H1 (cell line): ENCODE data around the gene NPR1. TPM values are rescaled to one million over a fixed set of nuclear protein-coding genes. Genes with fewer than 3 reads are reported as not detected.

Source experiments
- CTCF ChIA-PET: fragments of 300-600 bp; sonication (Branson Sonifier 250); formaldehyde crosslinking; loops from one replicate; lab custom pipeline; 2021; ENCODE audit not compliant: partially characterized antibody; lab: Charles Lee
- POLR2A ChIA-PET: fragments of 300-600 bp; sonication (Branson Sonifier 250); formaldehyde crosslinking; loops from one replicate; lab custom pipeline; 2021; ENCODE audit warnings: inconsistent platforms; ENCODE audit not compliant: partially characterized antibody; lab: Charles Lee
- DNase-seq, 2 experiments: peaks; one replicate each; pipeline versions ENCODE4 v3.0.0 to v3.0.0-alpha.2; 2010 to 2022; ENCODE audit warnings: low spot score in 2 of 2, low read depth in 1 of 2, mixed read lengths in 1 of 2
- FAIRE-seq: peaks from 2 replicates; lab custom pipeline; 2011; peaks lifted over from hg19 to GRCh38; lab: Jason Lieb, UNC
- H2AFZ ChIP-seq: 2 replicates; pipeline ENCODE4 v1.8.1; 2012; ENCODE audit warnings: low read length, inconsistent platforms
- H2AK5ac ChIP-seq: 2 replicates; pipeline ENCODE4 v1.6.1; 2013; ENCODE audit warnings: low read depth, low read length
- H2BK120ac ChIP-seq: replicated peaks from 2 replicates; pipeline ENCODE3; 2013; ENCODE audit warnings: low read depth, low read length, inconsistent platforms
- H2BK12ac ChIP-seq: 2 replicates; pipeline ENCODE4 v1.6.1; 2013; ENCODE audit warnings: low read depth, low read length
- H2BK15ac ChIP-seq: 2 replicates; pipeline ENCODE4 v1.6.1; 2013; ENCODE audit warnings: low read length
- H2BK20ac ChIP-seq: 2 replicates; pipeline ENCODE4 v1.6.1; 2013; ENCODE audit warnings: low read length
- H2BK5ac ChIP-seq: 2 replicates; pipeline ENCODE4 v1.6.1; 2013; ENCODE audit warnings: low read depth, low read length
- H3K14ac ChIP-seq: 2 replicates; pipeline ENCODE4 v1.6.1; 2013; ENCODE audit warnings: inconsistent platforms; ENCODE audit not compliant: insufficient read length
- H3K18ac ChIP-seq: 2 replicates; pipeline ENCODE4 v1.6.1; 2013; ENCODE audit warnings: low read length; ENCODE audit errors: extremely low read depth
- H3K23ac ChIP-seq: 2 replicates; pipeline ENCODE4 v1.6.1; 2013; ENCODE audit warnings: inconsistent platforms; ENCODE audit not compliant: insufficient read length
- H3K23me2 ChIP-seq: 2 replicates; pipeline ENCODE4 v1.6.1; 2013; ENCODE audit warnings: low read depth, low read length
- H3K27ac ChIP-seq: 2 replicates; pipeline ENCODE4 v1.6.1; 2011; ENCODE audit warnings: low read depth, low read length, inconsistent platforms
- H3K27me3 ChIP-seq, 4 experiments: replicated peaks in 1 of 4; 1 replicate in 1 of 4; 2 replicates in 3 of 4; pipeline versions ENCODE4 v1.6.1 to v1.8.1; 2011 to 2013; ENCODE audit warnings: low read length in 3 of 4, mild to moderate bottlenecking in 3 of 4, inconsistent platforms in 2 of 4, mixed read lengths in 2 of 4, moderate library complexity in 1 of 4; ENCODE audit not compliant: control insufficient read depth in 3 of 4, insufficient read depth in 3 of 4; ENCODE audit errors: extremely low read depth in 1 of 4
- H3K36me3 ChIP-seq, 4 experiments: 2 replicates each; pipeline versions ENCODE4 v1.6.1 to v1.8.1; 2011 to 2013; ENCODE audit warnings: mild to moderate bottlenecking in 4 of 4, low read length in 3 of 4, moderate library complexity in 2 of 4, control low read depth in 1 of 4, inconsistent platforms in 1 of 4; ENCODE audit not compliant: insufficient read depth in 4 of 4, control insufficient read depth in 2 of 4
- H3K4ac ChIP-seq: replicated peaks from 2 replicates; pipeline ENCODE3; 2013; ENCODE audit warnings: low read length, low read depth, mixed read lengths, inconsistent platforms; ENCODE audit not compliant: insufficient read length
- H3K4me1 ChIP-seq, 4 experiments: replicated peaks in 1 of 4; 1 replicate in 1 of 4; 2 replicates in 3 of 4; pipeline versions ENCODE4 v1.6.1 to v1.8.1; 2011 to 2013; ENCODE audit warnings: low read length in 3 of 4, inconsistent platforms in 2 of 4, mixed read lengths in 1 of 4; ENCODE audit not compliant: insufficient read depth in 4 of 4, control insufficient read depth in 3 of 4
- H3K4me2 ChIP-seq, 2 experiments: 2 replicates each; pipeline versions ENCODE4 v1.6.1 to v1.8.1; 2011 to 2013; ENCODE audit warnings: low read depth in 2 of 2, low read length in 2 of 2, control low read depth in 1 of 2, inconsistent platforms in 1 of 2, mild to moderate bottlenecking in 1 of 2; ENCODE audit not compliant: insufficient read depth in 1 of 2
- H3K4me3 ChIP-seq, 4 experiments: fragments of 200-600, 300-600 bp in 1 of 4; sonication (generic), shearing (Covaris generic), sonication (Bioruptor Twin) in 1 of 4; 2 replicates each; pipeline versions ENCODE4 v1.5.1 to v1.8.1; 2011 to 2016; ENCODE audit warnings: low read length in 4 of 4, low read depth in 3 of 4, control low read depth in 2 of 4, inconsistent platforms in 2 of 4, mild to moderate bottlenecking in 2 of 4, mixed read lengths in 1 of 4, moderate library complexity in 1 of 4; ENCODE audit not compliant: insufficient read depth in 2 of 4; ENCODE audit errors: extremely low read depth in 1 of 4
- H3K56ac ChIP-seq: replicated peaks from 2 replicates; pipeline ENCODE3; 2013; ENCODE audit warnings: low read depth, mild to moderate bottlenecking, mixed read lengths, low read length, inconsistent platforms; ENCODE audit not compliant: insufficient read length
- H3K79me1 ChIP-seq: 2 replicates; pipeline ENCODE4 v1.6.1; 2013; ENCODE audit warnings: low read depth, low read length, control low read depth
- H3K79me2 ChIP-seq, 2 experiments: 2 replicates each; pipeline versions ENCODE4 v1.6.1 to v1.8.1; 2012 to 2013; ENCODE audit warnings: low read length in 2 of 2, mild to moderate bottlenecking in 2 of 2, inconsistent platforms in 1 of 2; ENCODE audit not compliant: insufficient read depth in 2 of 2, control insufficient read depth in 1 of 2
- H3K9ac ChIP-seq, 4 experiments: replicated peaks in 1 of 4; 1 replicate in 1 of 4; 2 replicates in 3 of 4; pipeline versions ENCODE4 v1.6.1 to v1.8.1; 2011 to 2013; ENCODE audit warnings: low read depth in 3 of 4, low read length in 3 of 4, control low read depth in 2 of 4, mild to moderate bottlenecking in 2 of 4, moderate library complexity in 2 of 4, inconsistent platforms in 1 of 4; ENCODE audit errors: extremely low read depth in 1 of 4
- H3K9me3 ChIP-seq, 2 experiments: 2 replicates each; pipeline versions ENCODE4 v1.6.1 to v1.8.1; 2012 to 2013; ENCODE audit warnings: mild to moderate bottlenecking in 2 of 2, moderate library complexity in 2 of 2, control low read depth in 1 of 2, inconsistent platforms in 1 of 2, low read depth in 1 of 2, low read length in 1 of 2, mixed read lengths in 1 of 2; ENCODE audit not compliant: insufficient read depth in 2 of 2
- H4K20me1 ChIP-seq, 2 experiments: replicated peaks in 1 of 2; 2 replicates each; pipeline versions ENCODE3 to v1.8.1; 2011 to 2013; ENCODE audit warnings: inconsistent platforms in 2 of 2, low read length in 2 of 2, mild to moderate bottlenecking in 1 of 2; ENCODE audit not compliant: insufficient read depth in 2 of 2, control insufficient read depth in 1 of 2
- H4K5ac ChIP-seq: 2 replicates; pipeline ENCODE4 v1.6.1; 2013; ENCODE audit warnings: low read length, low read depth, mixed read lengths, inconsistent platforms; ENCODE audit not compliant: insufficient read length
- H4K8ac ChIP-seq: 2 replicates; pipeline ENCODE4 v1.8.0; 2013; ENCODE audit warnings: mild to moderate bottlenecking, moderate library complexity, low read length, inconsistent platforms; ENCODE audit not compliant: insufficient read depth; ENCODE audit errors: extremely low read depth
- H4K91ac ChIP-seq: replicated peaks from 2 replicates; pipeline ENCODE3; 2013; ENCODE audit warnings: low read length, mixed read lengths, inconsistent platforms; ENCODE audit not compliant: insufficient read length
- CBX8 ChIP-seq: fragments of 300-800, 300-1000 bp; sonication (generic); IDR thresholded peaks from 2 replicates; pipeline ENCODE4 v1.7.1; 2016; ENCODE audit warnings: low read depth, low read length, borderline replicate concordance
- HDAC6 ChIP-seq: IDR thresholded peaks from one replicate; pipeline ENCODE4 v1.7.1; 2012; ENCODE audit warnings: low read depth, mild to moderate bottlenecking, inconsistent platforms, low read length, moderate library complexity
- KDM1A ChIP-seq: fragments of 200-600, 300-600 bp; sonication (generic); IDR thresholded peaks from 2 replicates; pipeline ENCODE4 v1.7.1; 2016; ENCODE audit warnings: mild to moderate bottlenecking, low read length, borderline replicate concordance
- KDM4A ChIP-seq: IDR thresholded peaks from one replicate; pipeline ENCODE4 v1.7.1; 2012; ENCODE audit warnings: low read depth, mild to moderate bottlenecking, moderate library complexity, low read length, inconsistent platforms; ENCODE audit not compliant: severe bottlenecking
- NANOG ChIP-seq: IDR thresholded peaks from 2 replicates; pipeline ENCODE4 v1.6.1; 2011; ENCODE audit warnings: low read length, low read depth, mild to moderate bottlenecking, inconsistent platforms; ENCODE audit not compliant: insufficient read depth, poor library complexity, severe bottlenecking
- POLR2A ChIP-seq, 2 experiments: IDR thresholded peaks; 1 replicate in 1 of 2; 2 replicates in 1 of 2; pipeline ENCODE4 v1.6.1; 2011; ENCODE audit warnings: low read depth in 2 of 2, low read length in 2 of 2, mild to moderate bottlenecking in 2 of 2; ENCODE audit errors: control extremely low read depth in 1 of 2
- POU5F1 ChIP-seq: IDR thresholded peaks from 2 replicates; pipeline ENCODE4 v1.6.1; 2011; ENCODE audit warnings: low read depth, mild to moderate bottlenecking, low read length, moderate library complexity
- RFX5 ChIP-seq: IDR thresholded peaks from 2 replicates; pipeline ENCODE4 v1.6.1; 2011; ENCODE audit warnings: low read depth, low read length, improper control_type of control experiment, borderline replicate concordance
- RNF2 ChIP-seq: fragments of 200-900, 300-1000 bp; sonication (generic); IDR thresholded peaks from 2 replicates; pipeline ENCODE4 v1.7.1; 2016; ENCODE audit warnings: borderline replicate concordance, low read depth, mild to moderate bottlenecking, antibody characterized with exemption, low read length; ENCODE audit not compliant: poor library complexity, severe bottlenecking; ENCODE audit errors: missing control alignments
- SIRT6 ChIP-seq: IDR thresholded peaks from one replicate; pipeline ENCODE4 v1.7.1; 2012; ENCODE audit warnings: low read length, inconsistent platforms
- SP1 ChIP-seq: IDR thresholded peaks from 2 replicates; pipeline ENCODE4 v1.6.1; 2011; ENCODE audit warnings: low read depth, low read length
- TBP ChIP-seq: IDR thresholded peaks from 2 replicates; pipeline ENCODE4 v1.6.1; 2011; ENCODE audit warnings: low read depth, low read length, improper control_type of control experiment
- WGBS, 2 experiments: shearing (Covaris generic) in 1 of 2; methylation state at CpG; one replicate each; pipeline versions ENCODE4 v1.1.6 to v1.1.7; 2013 to 2015; ENCODE audit warnings: low lambda C conversion rate in 2 of 2, mixed read lengths in 2 of 2, inconsistent platforms in 1 of 2, low coverage in 1 of 2, missing lambda C conversion rate in 1 of 2; ENCODE audit not compliant: insufficient replicate concordance in 2 of 2, insufficient coverage in 1 of 2, insufficient read length in 1 of 2; ENCODE audit errors: extremely low coverage in 1 of 2, missing lambda C conversion rate in 1 of 2; 5-methylcytosine and 5-hydroxymethylcytosine counted together
- polyA plus RNA-seq, 7 experiments: library from polyadenylated mRNA; depleted of rRNA in 3 of 7; stranded (reverse) in 5 of 7; unstranded in 2 of 7; fragments of >200 nt in 5 of 7; fragments of 200-250 nt in 2 of 7; gene quantifications; 1 replicate in 5 of 7; 2 replicates in 1 of 7; 4 replicates in 1 of 7; pipeline versions ENCODE4 v1.2.1 to v1.2.3, GENCODE V29; 2011 to 2013; ENCODE audit warnings: missing spikeins in 2 of 7, mixed read lengths in 2 of 7
- total RNA-seq: library from RNA; stranded (reverse); fragmentation: NEBNext Ultra II Directional; extraction: Animal tissue kit (Norgen Biotek cat#: 25700); gene quantifications from 2 replicates; pipeline ENCODE4 v1.2.1, GENCODE V29; 2021
- TF ChIP-seq, protein P1 (sequence below): IDR thresholded peaks from 2 replicates; pipeline ENCODE4 v1.6.1; 2011; ENCODE audit warnings: low read length, improper control_type of control experiment

Gene NPR1
- total and polyA plus RNA-seq, 2 of the 8 experiments (the other 6 are each of a cell fraction or from before 2014, with no cell fraction given), result 11.7 to 13.2 TPM

DNA sequence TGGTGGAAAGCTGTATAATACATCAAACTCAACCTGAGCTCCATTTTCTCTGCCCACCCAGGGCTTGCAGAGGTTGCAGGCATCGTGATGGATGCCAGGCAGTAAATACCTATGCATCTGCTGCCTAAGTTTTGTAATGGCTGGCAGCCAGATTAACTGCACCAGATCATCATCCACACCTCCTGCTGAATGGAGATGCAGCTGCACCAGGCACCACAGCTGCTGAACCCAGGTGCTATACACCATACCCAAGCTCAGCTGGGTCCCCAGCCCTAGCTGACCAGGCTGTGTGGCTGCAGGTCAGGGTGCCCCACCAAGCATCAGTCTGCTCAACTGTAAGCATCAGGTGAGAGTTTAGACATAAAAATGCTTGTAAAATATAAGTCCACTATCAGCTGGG, 26.7 kb upstream of the NPR1 start:
- Histone ChIP-seq H3K9ac (no peak overlapping the region), H3K4ac (no peak overlapping the region), H3K36me3 (no peaks in the 10 kb centered on the region), H3K9me3 (no peaks in the 10 kb centered on the region), H2AK5ac (no peak overlapping the region), H2BK12ac (no peak overlapping the region), H4K20me1 (peaks cover 0 to under 1% of the 10 kb centered on the region in 2 experiments), H3K23me2 (no peaks in the 10 kb centered on the region), H3K4me1 (peaks cover 0 to 3% (median 0%) of the 10 kb centered on the region in 4 experiments; a peak in 1 of 7 replicates), H3K14ac (no peak overlapping the region), H3K23ac (no peak overlapping the region), H4K8ac (no peak overlapping the region; the same call in 1 of the 2 replicates), H2BK120ac (no peak overlapping the region), H3K27me3 (no peaks in the 10 kb centered on the region), H3K18ac (no peak overlapping the region), H3K4me3 (no peak overlapping the region), H2AFZ (no peak overlapping the region), H3K79me2 (no peaks in the 10 kb centered on the region), H3K56ac (no peak overlapping the region), H3K4me2 (no peak overlapping the region), H4K5ac (no peak overlapping the region), H4K91ac (no peak overlapping the region), H2BK15ac (no peak overlapping the region), H3K27ac (no peak overlapping the region), H3K79me1 (no peaks in the 10 kb centered on the region), H2BK5ac (no peak overlapping the region), H2BK20ac (no peak overlapping the region)
- WGBS, 2 experiments, result 100% methylated on average over 1 of the region's 1 CpG; no CpG with 5 or more reads in 1 of the 2 experiments
- no peak for DNase-seq
- CTCF ChIA-PET, result interaction anchor here (0.6 to 2.5 kb wide), 11 partner anchors 14 to 917 kb away, joined by 3 to 9 read pairs (median 3); partner anchors contain the start of genes S100A1 and S100A13
- no peak for FAIRE-seq
- POLR2A ChIA-PET, result interaction anchor here (0.6 to 16.2 kb wide), 8 partner anchors 9 to 581 kb away, joined by 3 to 343 read pairs (median 4); partner anchors contain the start of genes CHTOP, ILF2, RPS27 and S100A13
- TF ChIP-seq RFX5 (no peak), SP1 (no peak), SIRT6 (no peak), POU5F1 (no peak), TBP (no peak), NANOG (no peak), KDM1A (no peak), CBX8 (no peak), POLR2A (IDR thresholded peaks at IDR 0.05; ENCODE audit: control extremely low read depth in 1 of 2, low read depth in 2 of 2, low read length in 2 of 2) (no peak), HDAC6 (no peak), RNF2 (no peak), KDM4A (no peak)
- TF ChIP-seq, protein P1, sequence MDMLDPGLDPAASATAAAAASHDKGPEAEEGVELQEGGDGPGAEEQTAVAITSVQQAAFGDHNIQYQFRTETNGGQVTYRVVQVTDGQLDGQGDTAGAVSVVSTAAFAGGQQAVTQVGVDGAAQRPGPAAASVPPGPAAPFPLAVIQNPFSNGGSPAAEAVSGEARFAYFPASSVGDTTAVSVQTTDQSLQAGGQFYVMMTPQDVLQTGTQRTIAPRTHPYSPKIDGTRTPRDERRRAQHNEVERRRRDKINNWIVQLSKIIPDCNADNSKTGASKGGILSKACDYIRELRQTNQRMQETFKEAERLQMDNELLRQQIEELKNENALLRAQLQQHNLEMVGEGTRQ, result no peak
